NCI-H1694 treated with DMSO at 0.1 percent for 48 hours (cell line): ENCODE results near the gene ZSCAN26.

ENCODE experiments used
- DNase-seq: peaks from one replicate; lab custom pipeline; 2025; lab: John Stamatoyannopoulos, UW

Gene ZSCAN26

DNA sequence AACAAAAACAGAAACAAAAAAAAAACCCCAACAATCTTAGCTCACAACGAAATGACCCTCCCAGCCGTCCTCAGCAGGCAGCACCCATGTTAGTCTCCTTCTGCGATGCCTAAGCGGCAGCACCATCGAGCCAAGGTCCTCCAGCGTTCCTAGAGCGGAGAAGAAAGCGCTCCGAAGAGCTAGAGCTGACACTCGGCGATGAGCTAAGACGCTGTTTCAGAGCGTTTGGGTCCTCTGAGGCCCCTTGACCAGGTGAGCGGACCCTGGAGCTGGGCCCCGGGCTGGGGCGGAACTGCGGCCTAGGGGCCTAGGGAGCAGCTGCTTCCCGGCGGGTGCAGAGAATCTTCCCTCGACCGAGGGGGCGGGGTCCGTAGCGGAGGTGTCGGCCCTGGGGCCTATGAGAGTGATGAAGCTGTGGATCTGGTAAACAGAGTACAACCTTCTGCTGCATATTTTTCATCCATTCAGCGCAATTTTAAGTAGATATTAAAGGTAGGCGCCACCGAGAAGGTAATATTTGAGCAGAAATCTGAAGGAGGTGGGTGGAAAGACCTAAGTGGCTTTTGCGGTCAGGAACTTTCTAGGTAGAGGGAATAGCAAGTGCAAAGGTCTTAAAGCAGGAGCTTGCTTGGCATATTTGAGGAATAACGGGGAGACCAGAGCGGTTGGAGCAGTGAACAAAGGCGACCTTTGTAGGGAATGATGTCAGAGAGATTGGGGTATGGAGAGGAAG lies at the start of gene ZSCAN26:
TSS of gene ZSCAN26 (plus strand) at position 182 of the 733 bp plus-strand sequence. CDS start 4,777 bp downstream, outside the sequence.
- DNase-seq = peak; percentile 65

DNA sequence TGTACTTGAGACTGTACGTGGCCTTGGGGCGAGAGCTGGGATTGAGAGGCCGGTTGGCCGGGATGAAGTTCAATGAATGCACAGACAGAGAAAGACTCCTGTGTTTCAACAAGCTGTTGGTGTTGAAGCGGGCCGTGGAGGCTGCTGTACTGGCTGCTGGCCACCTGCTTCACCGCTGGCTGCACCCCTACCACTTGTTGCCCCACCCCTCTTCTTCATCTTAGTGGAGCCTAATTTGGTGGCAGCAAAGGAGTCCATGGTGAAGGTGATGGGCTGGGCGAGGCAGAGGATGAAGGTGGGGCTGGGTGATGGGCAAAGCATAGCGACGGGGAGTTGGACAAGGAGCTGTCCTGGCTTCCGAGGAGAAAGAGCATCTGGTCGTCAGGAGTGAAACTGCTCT lies 49.1 kb upstream of the ZSCAN26 start:
- no peak for DNase-seq

DNA sequence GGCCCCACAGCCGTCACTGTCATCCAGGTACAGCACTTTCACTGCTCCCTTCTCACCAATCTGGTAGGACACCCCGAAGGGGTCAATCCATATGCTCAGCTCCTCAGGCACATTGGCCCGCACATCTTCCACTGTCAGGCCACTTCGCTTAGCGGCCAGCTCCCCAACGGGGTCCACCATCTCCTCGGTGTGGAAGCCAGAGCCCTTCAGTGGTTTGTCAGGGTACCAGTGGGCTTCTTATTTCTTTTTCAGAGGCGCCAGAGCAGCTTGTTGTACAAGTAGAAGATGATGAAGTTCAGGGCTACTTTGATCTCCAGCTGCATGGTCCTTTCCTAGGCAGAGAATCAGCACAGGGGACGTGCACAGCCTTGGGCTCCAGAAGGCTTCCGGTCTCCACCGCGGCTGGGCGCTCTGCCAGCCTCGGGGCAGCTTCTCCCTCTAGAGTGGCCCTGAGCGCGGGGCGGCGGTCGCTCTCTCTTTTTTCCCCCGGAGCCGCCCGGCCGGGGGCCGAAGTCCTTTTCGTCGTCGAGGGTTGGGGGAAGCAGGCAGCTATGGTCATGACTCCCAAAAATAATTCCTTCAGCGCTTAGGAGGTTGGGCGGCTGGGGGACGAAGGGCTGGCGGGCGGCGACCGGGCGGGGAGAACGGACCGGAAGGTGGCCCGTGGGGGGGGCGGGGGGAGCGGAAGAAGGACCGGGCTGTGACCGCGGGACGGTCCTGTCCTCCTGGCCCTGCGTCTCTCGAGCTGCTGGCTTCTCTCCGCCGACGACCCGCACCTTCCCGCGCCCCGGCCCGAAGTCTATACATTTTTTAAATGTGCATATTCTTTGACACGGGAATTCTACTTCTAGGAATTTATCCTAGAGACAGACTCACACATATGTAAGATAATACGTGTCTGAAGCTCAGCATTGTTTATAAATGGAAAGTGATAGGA lies 48.4 kb upstream of the ZSCAN26 start:
- DNase-seq = no peak

DNA sequence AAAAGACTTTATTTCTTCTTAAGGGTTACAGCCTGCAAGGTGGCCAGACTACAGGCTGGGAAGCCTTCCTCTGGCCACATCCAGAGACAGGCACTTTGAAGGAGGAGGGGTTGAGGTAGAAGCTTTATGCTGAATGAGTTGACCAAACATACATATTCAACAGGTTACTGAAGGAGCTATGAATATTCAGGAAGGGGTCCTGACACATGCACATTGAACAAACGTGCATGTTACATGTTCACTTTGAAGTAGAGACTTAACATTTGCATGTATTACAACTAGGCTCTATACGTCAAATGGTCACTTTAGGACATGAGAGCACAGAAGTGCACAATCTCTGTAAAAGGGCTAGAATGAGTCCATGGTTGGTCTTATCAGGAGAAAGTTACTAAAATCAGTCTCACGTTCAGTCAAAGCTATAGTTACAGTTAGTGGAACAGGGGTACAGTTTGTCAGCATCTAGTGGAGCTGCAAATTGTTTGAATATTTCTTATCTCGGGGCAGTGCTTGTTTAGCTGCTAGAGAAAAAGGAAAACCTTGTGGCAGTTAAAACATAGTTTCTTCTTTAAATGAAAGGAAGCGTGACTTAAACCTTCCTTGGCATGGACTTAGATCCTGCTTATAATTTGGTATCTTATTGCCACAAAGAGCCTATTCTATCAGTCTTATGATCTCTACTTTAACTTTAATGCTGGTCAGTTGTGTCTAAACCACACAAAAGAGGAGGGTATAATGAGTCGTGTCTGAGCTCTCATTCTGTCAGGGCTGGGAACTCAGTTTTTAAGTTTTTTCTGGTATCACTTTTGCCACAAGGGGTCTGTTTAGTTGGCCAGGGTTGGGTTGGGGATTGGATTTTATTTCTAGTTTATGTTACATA lies 46.4 kb upstream of the ZSCAN26 start:
- no peak for DNase-seq

DNA sequence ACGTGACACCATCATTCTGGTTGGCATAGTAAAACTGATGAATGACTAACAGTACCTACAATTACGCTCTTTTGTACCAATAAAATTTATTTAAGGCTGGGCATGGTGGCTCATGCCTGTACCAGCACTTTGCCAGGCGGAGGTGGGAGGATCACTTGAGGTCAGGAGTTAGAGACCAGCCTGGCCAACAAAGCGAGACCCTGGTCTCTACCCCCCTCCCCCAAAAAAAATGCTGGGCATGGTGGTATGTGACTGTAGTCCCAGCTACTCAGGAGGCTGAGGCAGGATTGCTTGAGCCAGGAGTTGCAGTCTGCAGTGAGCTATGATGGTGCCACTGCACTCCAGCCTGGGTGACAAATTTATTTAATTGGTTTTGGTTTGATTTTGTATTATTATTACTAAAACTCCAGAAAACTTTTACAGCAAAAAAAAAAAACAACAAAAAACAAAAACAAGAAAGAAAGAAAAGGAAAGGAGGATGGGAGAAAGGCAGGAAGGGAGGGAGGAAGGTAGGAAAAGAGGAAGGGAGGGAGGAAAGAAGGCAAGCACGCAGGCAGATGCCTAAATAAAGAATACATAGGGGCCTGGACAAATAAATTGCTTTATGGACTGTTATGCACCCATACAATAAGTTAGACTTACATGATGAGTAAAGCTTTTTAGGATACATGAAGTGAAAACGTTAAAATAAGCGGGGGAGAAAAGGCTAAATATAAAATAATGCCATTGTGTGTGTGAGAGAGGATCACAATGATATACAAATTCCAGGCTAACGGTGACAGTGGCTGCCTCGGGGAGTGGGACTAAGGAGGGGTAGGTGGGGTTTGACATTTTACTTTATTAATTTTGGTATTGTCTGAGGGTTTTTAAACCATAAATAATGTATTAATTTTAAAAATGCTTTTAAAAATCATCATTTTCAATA lies 42.5 kb upstream of the ZSCAN26 start:
- DNase-seq = no peak

DNA sequence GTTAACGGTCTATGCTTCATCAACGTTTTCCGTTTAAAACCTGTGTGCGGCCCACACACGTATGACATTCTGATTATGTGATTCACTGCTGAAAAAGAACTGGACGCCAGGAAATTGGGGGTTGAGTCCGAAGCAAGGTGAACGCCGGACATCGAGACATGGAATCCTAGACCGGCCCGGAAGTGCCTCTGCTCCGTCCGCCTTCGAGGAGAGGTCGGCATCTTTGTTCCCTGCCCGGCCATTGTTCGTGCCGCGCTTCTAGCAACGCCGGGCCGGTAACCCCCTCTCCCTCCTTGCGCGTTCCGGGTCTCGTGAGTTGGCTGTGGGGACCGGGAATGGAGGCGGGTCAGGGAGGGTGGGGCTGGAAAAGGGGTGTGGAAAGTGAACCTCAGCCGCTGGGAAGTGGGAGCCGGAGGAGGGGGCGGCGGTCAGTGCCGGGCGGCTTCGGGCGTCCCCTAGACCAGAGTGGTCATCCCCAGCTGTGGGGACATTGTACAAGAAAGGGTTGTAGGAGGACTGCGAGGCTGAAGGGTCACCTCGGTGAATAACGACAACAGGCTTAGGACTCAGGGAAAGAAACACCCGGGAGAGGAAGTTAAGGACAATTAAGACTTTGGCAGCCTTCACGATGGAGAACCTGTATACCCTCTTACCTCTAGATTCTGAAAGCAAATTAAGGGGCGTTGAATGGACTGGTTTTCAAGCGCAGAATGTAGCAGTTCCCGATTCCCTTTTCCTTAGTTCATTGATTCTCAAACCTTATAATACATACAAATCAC lies 41.7 kb upstream of the ZSCAN26 start, which contains the start of gene ZSCAN9:
TSS of gene ZSCAN9 (plus strand) at position 220 of the 779 bp plus-strand sequence. CDS start 1,810 bp downstream, outside the sequence.
- DNase-seq = peak; percentile 58

DNA sequence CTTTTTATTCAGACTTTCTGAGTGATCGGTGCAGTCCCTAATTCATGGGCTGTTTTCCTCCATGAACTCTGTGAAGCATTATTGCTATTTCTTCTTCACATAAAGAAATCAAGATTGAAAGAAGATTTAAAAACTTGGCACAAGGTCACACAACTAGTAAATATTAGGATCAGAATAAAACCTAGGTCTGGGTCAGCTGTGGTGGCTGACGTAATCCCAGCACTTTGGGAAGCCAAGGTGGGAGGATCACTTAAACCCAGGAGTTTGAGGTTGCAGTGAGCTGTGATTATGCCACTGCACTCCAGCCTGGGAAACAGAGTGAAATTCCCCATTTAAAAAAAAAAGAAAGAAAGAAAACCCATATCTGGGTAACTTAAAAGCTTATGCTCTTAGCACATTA lies 40.5 kb upstream of the ZSCAN26 start:
- DNase-seq = no peak

DNA sequence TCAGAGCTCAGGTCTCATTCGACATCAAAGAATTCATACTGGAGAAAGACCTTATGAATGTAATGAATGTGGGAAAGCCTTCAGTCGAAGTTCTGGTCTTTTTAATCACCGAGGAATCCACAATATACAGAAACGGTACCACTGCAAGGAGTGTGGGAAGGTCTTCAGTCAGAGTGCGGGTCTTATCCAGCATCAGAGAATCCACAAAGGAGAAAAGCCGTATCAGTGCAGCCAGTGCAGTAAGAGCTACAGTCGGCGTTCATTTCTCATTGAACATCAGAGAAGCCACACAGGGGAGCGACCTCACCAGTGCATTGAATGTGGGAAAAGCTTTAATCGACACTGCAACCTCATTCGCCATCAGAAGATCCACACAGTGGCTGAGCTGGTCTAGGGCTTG lies 34.2 kb upstream of the ZSCAN26 start:
- DNase-seq = no peak

DNA sequence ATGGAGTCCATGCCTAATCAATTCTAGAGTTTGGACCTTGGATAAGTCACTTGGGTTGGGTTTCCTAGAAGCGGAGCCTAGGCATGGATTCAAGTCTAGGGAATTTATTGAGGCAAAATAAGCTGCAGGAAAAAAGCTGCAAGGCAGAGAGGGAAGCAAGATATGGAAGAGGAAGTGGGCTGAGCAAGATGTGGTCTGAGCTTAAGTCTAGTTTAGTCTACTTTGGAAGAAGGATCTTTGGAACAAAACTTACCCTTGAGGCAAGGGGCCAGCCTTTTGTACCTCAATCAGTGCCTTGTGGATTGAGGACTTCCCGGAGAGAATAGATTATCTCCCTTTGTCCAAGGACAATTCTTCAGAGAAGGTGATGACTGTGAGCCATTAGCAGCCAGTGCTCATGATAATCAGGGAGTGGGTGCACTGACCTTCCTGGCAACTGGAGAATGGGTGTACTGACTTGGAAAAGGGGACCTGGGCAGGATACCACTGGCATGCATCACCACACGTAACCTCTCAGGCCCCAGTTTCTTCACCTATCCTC lies 31.0 kb upstream of the ZSCAN26 start:
- DNase-seq = no peak

DNA sequence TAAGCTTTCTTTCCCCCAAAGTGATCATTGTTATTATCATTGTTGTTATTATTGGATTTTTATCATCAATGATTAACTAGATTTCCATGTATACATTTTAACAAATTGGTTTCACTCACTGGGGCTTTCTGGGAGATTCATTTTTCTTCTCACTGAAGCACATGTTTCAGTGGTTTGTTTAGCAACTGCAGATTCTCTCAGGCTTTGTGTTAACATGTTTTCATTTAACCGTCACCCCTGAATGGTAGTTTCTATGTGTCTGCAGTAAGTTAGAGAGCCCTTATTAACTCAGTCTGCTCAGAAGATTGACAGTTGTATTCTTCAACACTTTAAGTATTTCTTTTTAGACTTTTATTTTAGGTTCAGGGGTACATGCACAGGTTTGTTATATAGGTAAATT lies 27.3 kb upstream of the ZSCAN26 start:
- DNase-seq = no peak

DNA sequence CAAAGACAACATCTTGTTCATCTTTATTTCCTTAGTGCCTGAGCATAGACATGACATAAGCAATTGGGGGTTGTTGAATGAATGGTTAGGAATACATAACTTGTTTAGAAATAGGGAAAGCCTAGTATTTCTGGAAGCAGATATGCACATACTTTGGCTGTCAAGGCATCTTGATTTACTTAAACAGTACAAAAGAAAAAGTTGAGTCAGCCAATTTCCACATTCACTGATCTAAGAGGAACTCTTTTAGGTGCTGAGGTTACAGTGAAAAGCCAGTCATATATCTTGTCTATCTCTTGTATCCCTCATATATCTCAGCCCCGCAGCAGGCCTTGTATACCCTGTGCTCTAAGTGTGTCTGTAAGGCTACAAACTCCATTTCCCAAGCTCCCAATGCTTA lies 26.5 kb upstream of the ZSCAN26 start:
- no peak for DNase-seq

DNA sequence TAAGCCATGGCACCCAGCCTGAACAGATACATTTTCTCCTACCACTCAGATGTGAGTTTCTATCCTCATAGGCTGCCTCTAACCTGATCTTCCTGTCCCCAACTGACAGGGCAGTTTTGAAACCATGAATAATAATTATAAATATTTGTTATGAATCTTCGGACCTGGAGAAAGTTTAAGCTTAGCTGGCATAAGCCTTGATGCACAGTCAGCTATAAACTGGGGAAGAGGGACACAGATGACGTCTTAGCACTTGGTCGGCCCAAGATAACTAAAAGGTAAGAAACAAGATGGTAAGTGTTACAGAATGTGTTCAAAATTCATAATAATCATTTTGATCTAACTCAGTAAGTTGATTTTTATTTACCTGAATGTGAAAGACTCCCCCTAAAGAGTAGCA lies 23.0 kb upstream of the ZSCAN26 start:
- DNase-seq = no peak

DNA sequence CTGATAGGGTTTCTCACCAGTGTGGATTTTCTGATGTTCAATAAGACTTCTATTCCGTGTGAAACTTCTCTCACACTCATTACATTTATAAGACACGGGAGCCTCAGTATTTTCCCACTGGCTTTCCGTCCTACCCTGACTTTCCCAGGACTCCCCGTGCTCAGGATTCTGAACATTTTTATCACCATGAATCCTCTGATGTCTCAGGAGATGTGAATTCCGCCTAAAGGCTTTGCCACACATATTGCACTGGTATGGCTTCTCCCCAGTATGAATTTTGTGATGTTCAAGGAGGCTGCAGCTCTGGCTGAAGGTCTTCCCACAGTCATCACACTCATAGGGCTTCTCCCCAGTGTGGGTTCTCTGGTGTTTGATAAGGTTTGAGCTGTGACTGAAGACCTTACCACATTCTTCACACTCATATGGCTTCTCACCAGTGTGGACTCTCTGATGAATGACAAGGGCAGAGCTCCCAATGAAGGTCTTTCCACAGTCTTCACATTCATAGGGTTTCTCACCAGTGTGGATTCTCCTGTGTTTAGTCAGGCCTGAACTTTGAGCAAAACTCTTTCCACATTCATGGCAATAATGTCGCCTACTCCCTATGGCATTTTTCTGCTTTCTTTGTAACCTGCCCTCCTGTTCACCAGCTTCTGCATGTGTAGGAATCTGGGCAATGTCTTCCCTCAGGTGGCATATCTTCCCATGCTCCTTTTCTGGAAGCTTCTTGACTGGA lies 21.6 kb upstream of the ZSCAN26 start:
- DNase-seq = no peak

DNA sequence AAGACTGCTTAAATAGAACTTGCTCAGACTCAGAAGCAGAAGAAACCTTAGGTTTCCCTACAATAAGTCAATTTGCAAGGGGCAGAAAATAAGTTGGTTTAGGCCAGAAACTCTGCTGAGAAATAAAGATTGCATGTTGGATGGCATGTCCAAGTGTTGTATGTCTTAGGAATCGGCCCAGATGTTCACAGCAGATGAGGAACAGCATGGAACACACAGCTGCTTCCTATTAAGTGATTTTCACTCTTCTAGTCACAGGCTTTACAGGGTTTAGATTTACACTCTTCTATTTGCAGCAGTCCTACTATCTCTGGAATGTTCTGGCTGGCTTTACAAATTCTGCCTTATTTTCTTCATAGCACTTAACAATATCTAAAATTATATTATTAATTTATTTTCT lies 18.0 kb upstream of the ZSCAN26 start:
- no peak for DNase-seq

DNA sequence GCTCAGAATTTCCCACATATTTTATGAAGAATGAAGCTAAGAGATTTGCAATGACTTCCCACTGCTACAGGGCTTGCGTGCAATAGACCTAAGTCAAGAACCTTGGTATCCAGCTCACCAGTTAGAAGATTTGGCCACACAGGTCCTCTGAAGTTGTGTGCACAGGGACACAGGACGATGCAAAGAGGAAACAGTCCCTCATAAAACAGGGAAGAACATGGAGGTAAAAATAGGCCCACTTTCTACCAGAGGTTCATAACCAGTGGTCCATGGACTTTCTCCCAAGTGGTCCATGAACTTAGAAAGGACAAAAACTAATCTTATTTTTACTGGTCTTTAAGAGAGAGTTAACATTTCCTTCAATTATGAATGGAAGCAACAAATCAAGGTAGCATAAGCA lies 16.2 kb upstream of the ZSCAN26 start:
- DNase-seq = no peak

DNA sequence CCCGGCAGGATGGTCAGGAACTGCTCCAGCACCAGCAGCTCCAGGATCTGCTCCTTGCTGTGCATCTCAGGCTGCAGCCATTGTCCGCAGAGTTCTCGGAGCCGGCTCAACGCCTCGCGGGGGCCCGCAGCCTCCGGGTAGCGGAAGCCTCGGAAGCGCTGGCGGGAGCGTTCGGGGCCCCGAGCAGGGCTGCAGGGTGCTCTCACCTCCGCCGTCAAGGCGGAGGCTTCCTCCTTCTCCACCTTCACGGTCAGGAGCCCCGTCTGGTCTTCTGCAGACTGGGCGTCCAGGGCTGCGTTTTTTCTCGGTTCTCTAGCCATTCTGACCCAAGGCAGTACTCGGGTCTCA lies 15.3 kb upstream of the ZSCAN26 start:
- no peak for DNase-seq

DNA sequence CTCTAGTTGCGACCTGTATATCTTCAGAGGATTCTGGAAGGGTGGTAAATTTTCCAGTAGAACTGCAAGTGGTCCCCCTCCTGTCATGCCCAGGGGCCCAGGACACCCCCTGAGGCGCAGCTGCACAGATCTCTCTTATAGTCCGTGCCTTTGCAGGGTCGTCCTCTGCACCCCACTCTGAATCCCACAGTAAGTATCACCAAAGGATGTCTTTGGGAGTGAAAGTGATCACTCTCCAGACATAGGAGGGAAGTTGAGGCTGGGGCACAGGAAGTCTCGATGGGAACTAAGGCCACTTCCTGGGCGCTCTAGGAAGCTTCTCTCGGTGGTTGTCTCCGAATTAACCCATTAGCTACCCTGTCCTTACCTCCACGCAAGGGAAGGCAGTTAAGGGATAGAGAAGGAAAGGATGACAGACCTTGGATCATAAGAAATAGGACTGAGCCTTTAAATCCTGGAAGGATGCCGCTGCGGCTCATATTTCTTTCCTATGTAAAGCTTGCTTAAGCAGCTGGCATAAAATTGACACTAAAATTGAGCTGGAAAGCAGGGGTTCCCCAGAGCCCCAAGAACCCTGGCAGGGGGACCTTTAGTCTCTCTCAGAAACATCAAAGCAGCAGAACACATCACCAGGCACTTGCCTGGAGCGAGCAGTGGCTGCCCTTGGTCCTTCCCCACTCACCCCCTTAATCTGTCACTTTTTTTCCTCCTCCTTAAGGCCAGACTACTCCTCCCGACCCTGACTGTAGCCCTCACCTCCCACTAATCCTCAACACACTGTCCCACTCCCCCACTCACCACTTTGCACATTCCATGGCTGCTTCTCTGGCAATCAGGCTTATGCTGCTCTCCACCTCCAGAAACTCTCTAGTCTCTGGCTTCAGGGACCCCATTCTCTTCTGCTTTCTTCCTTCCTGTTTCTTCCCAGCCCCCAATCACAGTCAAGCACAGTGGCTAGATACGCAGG lies 14.7 kb upstream of the ZSCAN26 start, which contains the start of gene ZKSCAN4:
TSS of gene ZKSCAN4 (minus strand) at position 261 of the 967 bp plus-strand sequence. CDS start 289 bp downstream, outside the sequence.
- peak; percentile 81 for DNase-seq

DNA sequence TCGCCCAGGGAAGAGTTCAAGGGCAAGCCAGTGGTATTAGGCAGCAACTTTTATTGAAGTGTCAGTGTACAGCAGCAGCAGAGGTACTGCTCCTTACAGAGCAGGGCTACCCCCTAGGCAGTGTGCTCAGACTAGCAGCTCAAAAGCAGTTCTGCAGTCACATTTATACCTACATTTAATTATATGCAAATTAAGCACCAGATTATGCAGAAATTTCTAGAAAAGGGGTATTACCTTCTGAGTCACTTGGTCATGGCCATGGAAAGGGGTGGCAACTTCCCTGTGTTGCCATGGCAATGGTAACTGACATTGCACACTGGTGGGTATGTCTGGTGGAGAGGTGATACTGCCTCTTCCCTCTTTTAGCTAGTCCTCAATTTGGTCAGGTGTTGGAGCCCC lies 12.8 kb upstream of the ZSCAN26 start:
- DNase-seq = no peak
